ENCODE data around the gene ADARB2. TPM values are rescaled to one million over a fixed set of nuclear protein-coding genes. Genes with fewer than 3 reads are reported as not detected.

Gene ADARB2
- total and polyA plus RNA-seq, 2 experiments from 2014 or later, result not detected

- in situ Hi-C loops (cut with MboI), result no loop called here
- H2AFZ ChIP-seq, result no peak overlapping the region
- no peak overlapping the region for H3K9ac ChIP-seq
- no peak for TF ChIP-seq EZH2phosphoT487 (IDR thresholded peaks at IDR 0.05; ENCODE audit: insufficient read depth, low read depth)
- TF ChIP-seq EZH2 (IDR thresholded peaks at IDR 0.05; ENCODE audit: insufficient read depth, poor library complexity, severe bottlenecking), result no peak
- DNase-seq, result no peak
- WGBS, 2 experiments (ENCODE audit: low coverage in 1 of 2, low lambda C conversion rate in 2 of 2, missing lambda C conversion rate in 2 of 2), result 0 to 1% methylated on average over 2 of the region's 2 CpGs
- no peaks in the 10 kb centered on the region for H3K27me3 ChIP-seq (replicated peaks; ENCODE audit: insufficient read depth)
- H4K20me1 ChIP-seq (ENCODE audit: insufficient read depth), result no peaks in the 10 kb centered on the region
- H3K36me3 ChIP-seq (ENCODE audit: low read depth), result no peaks in the 10 kb centered on the region
- H3F3A ChIP-seq (ENCODE audit: insufficient read depth), result no peaks in the 10 kb centered on the region
- H3K4me3 ChIP-seq, result no peak overlapping the region
- H3K9me3 ChIP-seq (ENCODE audit: low read depth), result no peaks in the 10 kb centered on the region
- no peak overlapping the region for H3K4me2 ChIP-seq (ENCODE audit: unreplicated experiment)
- H3K9me2 ChIP-seq (ENCODE audit: insufficient read depth), result no peaks in the 10 kb centered on the region
- no peaks in the 10 kb centered on the region for H3K79me2 ChIP-seq (ENCODE audit: insufficient read depth)
- H3K4me1 ChIP-seq (ENCODE audit: insufficient read depth), result no peaks in the 10 kb centered on the region
- no peak overlapping the region for H3K27ac ChIP-seq
These were observed 296.4 kb downstream of the ADARB2 start for GRCh38 chr10:1440897-1441296.

GRCh38 chr10:1434912-1435692 lies 302.2 kb downstream of the ADARB2 start:
- H3K27ac ChIP-seq, result no peak overlapping the region
- 10 to 12% methylated on average over 22 of the region's 22 CpGs for WGBS, 2 experiments (ENCODE audit: low coverage in 1 of 2, low lambda C conversion rate in 2 of 2, missing lambda C conversion rate in 2 of 2)
- no peak overlapping the region for H3K4me2 ChIP-seq (ENCODE audit: unreplicated experiment)
- H3K9ac ChIP-seq, result no peak overlapping the region
- H2AFZ ChIP-seq, result no peak overlapping the region
- H3F3A ChIP-seq (ENCODE audit: insufficient read depth), result no peaks in the 10 kb centered on the region
- no peaks in the 10 kb centered on the region for H3K27me3 ChIP-seq (replicated peaks; ENCODE audit: insufficient read depth)
- H3K4me1 ChIP-seq (ENCODE audit: insufficient read depth), result no peaks in the 10 kb centered on the region
- no peak for TF ChIP-seq EZH2 (IDR thresholded peaks at IDR 0.05; ENCODE audit: insufficient read depth, poor library complexity, severe bottlenecking)
- TF ChIP-seq EZH2phosphoT487 (IDR thresholded peaks at IDR 0.05; ENCODE audit: insufficient read depth, low read depth), result no peak
- no peaks in the 10 kb centered on the region for H3K36me3 ChIP-seq (ENCODE audit: low read depth)
- no peak overlapping the region for H3K4me3 ChIP-seq
- H3K9me3 ChIP-seq (ENCODE audit: low read depth), result no peaks in the 10 kb centered on the region
- in situ Hi-C loops (cut with MboI), result no loop called here
- no peaks in the 10 kb centered on the region for H3K79me2 ChIP-seq (ENCODE audit: insufficient read depth)
- no peaks in the 10 kb centered on the region for H3K9me2 ChIP-seq (ENCODE audit: insufficient read depth)
- no peak for DNase-seq
- H4K20me1 ChIP-seq (ENCODE audit: insufficient read depth), result no peaks in the 10 kb centered on the region

GRCh38 chr10:1434202-1434601 lies 303.1 kb downstream of the ADARB2 start:
- no peaks in the 10 kb centered on the region for H3K9me3 ChIP-seq (ENCODE audit: low read depth)

GRCh38 chr10:1432161-1432560 lies 305.2 kb downstream of the ADARB2 start:
- no peak overlapping the region for H3K27ac ChIP-seq
- no peak for TF ChIP-seq EZH2phosphoT487 (IDR thresholded peaks at IDR 0.05; ENCODE audit: insufficient read depth, low read depth)
- TF ChIP-seq EZH2 (IDR thresholded peaks at IDR 0.05; ENCODE audit: insufficient read depth, poor library complexity, severe bottlenecking), result no peak
- H3K27me3 ChIP-seq (replicated peaks; ENCODE audit: insufficient read depth), result no peaks in the 10 kb centered on the region
- no peaks in the 10 kb centered on the region for H3K36me3 ChIP-seq (ENCODE audit: low read depth)
- no peak overlapping the region for H3K9ac ChIP-seq
- DNase-seq, result no peak
- no peaks in the 10 kb centered on the region for H3K79me2 ChIP-seq (ENCODE audit: insufficient read depth)
- H3K9me2 ChIP-seq (ENCODE audit: insufficient read depth), result no peaks in the 10 kb centered on the region
- in situ Hi-C loops (cut with MboI), result no loop called here
- no peak overlapping the region for H2AFZ ChIP-seq
- H3K4me1 ChIP-seq (ENCODE audit: insufficient read depth), result no peaks in the 10 kb centered on the region
- no peak overlapping the region for H3K4me3 ChIP-seq
- no peak overlapping the region for H3K4me2 ChIP-seq (ENCODE audit: unreplicated experiment)
- no peaks in the 10 kb centered on the region for H4K20me1 ChIP-seq (ENCODE audit: insufficient read depth)
- 4 to 7% methylated on average over 3 of the region's 3 CpGs for WGBS, 2 experiments (ENCODE audit: low coverage in 1 of 2, low lambda C conversion rate in 2 of 2, missing lambda C conversion rate in 2 of 2)
- no peaks in the 10 kb centered on the region for H3K9me3 ChIP-seq (ENCODE audit: low read depth)
- H3F3A ChIP-seq (ENCODE audit: insufficient read depth), result no peaks in the 10 kb centered on the region

More at GRCh38 chr10:1434202-1434601, 303.1 kb downstream of the ADARB2 start:
- Histone ChIP-seq H3K4me1 (ENCODE audit: insufficient read depth) (no peaks in the 10 kb centered on the region), H3K36me3 (ENCODE audit: low read depth) (no peaks in the 10 kb centered on the region), H3K4me2 (ENCODE audit: unreplicated experiment) (no peak overlapping the region), H3K4me3 (no peak overlapping the region), H3K9me2 (ENCODE audit: insufficient read depth) (no peaks in the 10 kb centered on the region), H3K27ac (no peak overlapping the region), H3F3A (ENCODE audit: insufficient read depth) (no peaks in the 10 kb centered on the region), H4K20me1 (ENCODE audit: insufficient read depth) (no peaks in the 10 kb centered on the region), H3K9ac (no peak overlapping the region), H2AFZ (no peak overlapping the region), H3K79me2 (ENCODE audit: insufficient read depth) (no peaks in the 10 kb centered on the region), H3K27me3 (replicated peaks; ENCODE audit: insufficient read depth) (no peaks in the 10 kb centered on the region)
- in situ Hi-C loops (cut with MboI), result no loop called here
- no peak for TF ChIP-seq EZH2 (IDR thresholded peaks at IDR 0.05; ENCODE audit: insufficient read depth, poor library complexity, severe bottlenecking)
- TF ChIP-seq EZH2phosphoT487 (IDR thresholded peaks at IDR 0.05; ENCODE audit: insufficient read depth, low read depth), result no peak
- WGBS, 2 experiments (ENCODE audit: low coverage in 1 of 2, low lambda C conversion rate in 2 of 2, missing lambda C conversion rate in 2 of 2), result 37 to 39% methylated on average over 11 of the region's 11 CpGs
- no peak for DNase-seq
